T-helper 22 cell (primary cell): Measurements from ENCODE around the gene UGT1A4.

Experiments used
- DNase-seq: peaks from one replicate; pipeline ENCODE4 v3.0.0-alpha.2; 2020; ENCODE audit warnings: low read depth

UGT1A4 gene

GRCh38 chr2:233718552-233718951 lies at the start of gene UGT1A4:
Gene UGT1A4, plus strand, starts transcription at chr2:233718736. Its CDS starts 85 bp downstream, at chr2:233718821.
- DNase-seq = no peak

DNA sequence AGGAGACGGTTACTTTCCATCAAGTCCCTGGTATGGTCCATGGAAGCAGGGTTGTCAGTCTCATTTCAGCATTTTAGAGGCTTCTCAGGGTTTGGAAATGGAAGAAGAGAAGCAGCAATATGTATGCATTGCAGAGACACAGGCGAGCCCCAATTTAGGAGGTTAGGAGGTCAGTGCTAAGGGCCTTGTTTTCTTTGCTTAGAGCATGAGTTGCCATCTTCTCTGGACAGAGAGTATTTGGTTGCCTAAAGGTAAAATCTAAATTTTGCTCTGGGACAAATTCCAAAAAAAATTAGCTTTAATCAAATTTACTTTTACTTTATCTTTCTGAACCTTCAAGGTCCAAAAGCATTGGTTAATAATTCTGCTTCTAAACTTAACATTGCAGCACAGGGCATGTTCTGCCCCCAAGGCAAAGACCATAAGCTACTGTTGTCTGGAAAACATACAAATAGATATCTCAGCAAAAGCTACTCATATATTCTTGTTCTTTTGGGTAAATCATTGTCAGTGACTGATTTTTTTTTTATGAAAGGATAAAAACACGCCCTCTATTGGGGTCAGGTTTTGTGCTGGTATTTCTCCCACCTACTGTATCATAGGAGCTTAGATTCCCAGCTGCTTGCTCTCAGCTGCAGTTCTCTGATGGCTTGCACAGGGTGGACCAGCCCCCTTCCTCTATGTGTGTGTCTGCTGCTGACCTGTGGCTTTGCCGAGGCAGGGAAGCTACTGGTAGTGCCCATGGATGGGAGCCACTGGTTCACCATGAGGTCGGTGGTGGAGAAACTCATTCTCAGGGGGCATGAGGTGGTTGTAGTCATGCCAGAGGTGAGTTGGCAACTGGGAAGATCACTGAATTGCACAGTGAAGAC lies 47.0 kb upstream of the UGT1A4 start, which contains the start of gene UGT1A9:
Gene UGT1A9 (plus strand): TSS at position 609 of the 872 bp plus-strand sequence. CDS start 37 bp downstream, at position 646.
- DNase-seq = no peak

- no peak for DNase-seq
These were observed 45.6 kb upstream of the UGT1A4 start for GRCh38 chr2:233672886-233673285.

GRCh38 chr2:233673896-233674295 lies 44.6 kb upstream of the UGT1A4 start:
- no peak for DNase-seq

GRCh38 chr2:233674314-233674713 lies 44.2 kb upstream of the UGT1A4 start:
- DNase-seq = no peak

DNA sequence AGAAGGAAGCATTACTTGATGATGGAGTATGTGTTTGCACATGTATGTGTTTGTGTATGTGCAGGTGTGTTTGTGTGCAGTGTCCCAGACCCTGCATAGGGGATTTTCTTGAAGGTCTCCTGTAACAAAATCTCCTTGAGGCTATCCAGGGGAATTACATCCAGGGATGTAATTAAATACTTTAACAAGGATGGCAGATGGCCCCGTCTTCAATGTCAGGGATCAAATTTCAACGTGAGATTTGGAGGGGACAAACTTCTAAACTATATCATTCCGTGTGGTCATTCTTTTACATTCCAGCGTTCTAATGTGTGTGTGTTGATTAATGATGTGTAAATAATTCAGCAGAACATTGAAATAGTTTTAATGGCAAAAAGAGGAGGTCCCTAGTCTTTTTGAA lies 43.5 kb upstream of the UGT1A4 start:
- no peak for DNase-seq

DNA sequence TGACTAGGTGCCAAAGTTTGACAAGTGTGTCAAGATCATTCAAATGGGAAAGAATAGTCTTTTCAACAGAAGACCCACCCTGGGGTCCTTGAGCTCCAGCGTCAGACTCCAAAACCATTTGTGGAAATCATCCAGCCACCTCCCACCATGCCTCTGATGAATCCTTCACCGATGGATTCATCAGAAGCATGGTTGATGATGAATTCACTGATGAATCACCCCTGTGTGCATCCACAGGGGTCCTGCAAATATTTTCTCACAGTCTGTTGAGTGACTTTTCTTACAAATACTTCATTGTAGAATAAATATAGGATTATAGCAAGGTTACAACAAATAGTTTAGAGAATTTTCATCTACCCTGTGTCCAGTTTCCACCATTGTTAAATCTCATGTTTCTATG lies 42.5 kb upstream of the UGT1A4 start:
- no peak for DNase-seq

GRCh38 chr2:233679196-233679595 lies 39.3 kb upstream of the UGT1A4 start:
- no peak for DNase-seq

DNA sequence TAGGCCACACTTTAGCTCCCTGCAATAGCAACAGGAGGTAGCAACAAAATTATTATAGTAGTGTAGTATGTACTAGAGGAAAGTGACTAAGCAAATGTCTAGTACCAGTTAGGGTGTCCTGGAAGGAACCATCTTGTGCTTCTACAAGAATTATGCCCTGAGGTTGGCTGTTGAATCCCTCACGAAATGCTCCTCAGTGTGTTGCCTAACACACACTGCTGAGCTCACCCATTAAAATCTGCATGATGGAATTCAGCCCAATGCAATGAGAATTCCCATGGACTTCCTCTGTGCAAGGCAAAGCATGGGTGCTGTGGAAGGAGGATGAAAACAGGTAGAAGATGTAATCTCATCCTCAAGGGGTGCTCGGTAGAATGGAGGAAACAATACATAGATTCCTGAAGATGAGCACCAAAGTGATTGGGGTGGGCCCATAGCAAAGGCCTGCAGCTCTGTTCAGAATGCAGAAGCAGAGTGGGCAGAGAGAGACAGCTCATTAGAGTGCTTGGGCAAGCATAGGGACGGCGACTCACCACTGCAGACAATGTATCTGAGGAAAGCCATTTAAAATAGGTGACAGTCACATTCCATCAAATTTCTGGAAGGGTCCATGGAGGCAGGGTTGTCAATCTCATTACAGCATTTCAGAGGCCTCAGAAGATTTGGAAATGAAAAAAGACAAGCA lies 38.0 kb upstream of the UGT1A4 start:
- no peak for DNase-seq

DNA sequence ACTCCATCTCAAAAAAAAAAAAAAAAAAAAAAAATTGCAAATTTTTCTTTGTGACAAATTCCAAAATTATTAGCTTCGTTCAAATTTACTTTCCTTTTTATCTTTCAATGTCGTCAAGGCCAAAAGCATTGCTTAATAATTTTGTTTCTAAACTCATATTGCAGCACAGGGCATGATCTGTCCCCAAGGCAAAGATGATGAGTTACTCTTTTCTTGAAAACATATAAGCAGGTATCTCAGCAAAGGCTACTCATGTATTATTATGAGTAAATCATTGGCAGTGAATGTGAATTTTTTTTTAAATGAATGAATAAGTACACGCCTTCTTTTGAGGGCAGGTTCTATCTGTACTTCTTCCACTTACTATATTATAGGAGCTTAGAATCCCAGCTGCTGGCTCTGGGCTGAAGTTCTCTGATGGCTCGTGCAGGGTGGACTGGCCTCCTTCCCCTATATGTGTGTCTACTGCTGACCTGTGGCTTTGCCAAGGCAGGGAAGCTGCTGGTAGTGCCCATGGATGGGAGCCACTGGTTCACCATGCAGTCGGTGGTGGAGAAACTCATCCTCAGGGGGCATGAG lies 36.9 kb upstream of the UGT1A4 start, which contains the start of gene UGT1A7:
Gene UGT1A7 (plus strand): TSS at position 381 of the 579 bp plus-strand sequence. CDS start 37 bp downstream, at position 418.
- DNase-seq = no peak

DNA sequence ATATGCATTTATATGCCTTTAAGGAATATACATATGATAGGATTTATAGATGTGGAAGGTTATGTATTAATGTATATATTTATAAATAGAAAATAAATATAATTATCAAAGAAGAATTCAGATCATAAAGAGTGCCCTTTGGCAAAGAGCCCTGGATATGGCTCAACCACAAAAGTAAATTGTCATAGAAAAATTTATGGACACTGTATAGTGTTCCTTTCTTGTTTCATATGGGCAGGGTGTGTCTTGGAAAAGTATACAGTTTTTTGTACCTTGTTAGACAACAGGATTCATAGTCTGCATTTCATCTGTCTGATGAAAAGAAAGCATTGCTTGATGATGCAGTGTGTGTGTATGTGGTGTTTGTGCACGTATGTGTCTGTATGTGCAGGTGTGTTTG lies 33.9 kb upstream of the UGT1A4 start:
- no peak for DNase-seq

GRCh38 chr2:233686928-233687327 lies 31.6 kb upstream of the UGT1A4 start:
- DNase-seq = no peak

DNA sequence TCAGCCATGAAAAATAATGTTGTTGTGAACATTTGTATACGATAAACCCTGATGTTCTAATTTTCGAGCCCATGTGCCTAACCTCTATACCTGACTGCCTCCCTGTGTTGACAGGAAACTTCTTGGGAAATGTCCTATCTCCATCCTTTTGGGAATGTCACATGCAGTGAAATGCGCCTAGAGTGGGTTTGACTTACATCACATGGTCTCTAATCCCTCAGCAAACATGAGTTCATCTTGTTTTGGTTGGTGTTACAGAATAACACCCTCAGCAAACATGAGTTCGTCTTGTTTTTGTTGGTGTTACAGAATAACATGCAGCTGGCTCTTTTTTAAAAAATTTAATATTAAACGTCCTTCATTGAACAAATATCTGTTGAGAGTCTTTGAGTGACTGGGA lies 30.2 kb upstream of the UGT1A4 start:
- DNase-seq = no peak

GRCh38 chr2:233689031-233689430 lies 29.5 kb upstream of the UGT1A4 start:
- DNase-seq = no peak

GRCh38 chr2:233689501-233689900 lies 29.0 kb upstream of the UGT1A4 start:
- DNase-seq = no peak

GRCh38 chr2:233690444-233690843 lies 28.1 kb upstream of the UGT1A4 start:
- DNase-seq = no peak

DNA sequence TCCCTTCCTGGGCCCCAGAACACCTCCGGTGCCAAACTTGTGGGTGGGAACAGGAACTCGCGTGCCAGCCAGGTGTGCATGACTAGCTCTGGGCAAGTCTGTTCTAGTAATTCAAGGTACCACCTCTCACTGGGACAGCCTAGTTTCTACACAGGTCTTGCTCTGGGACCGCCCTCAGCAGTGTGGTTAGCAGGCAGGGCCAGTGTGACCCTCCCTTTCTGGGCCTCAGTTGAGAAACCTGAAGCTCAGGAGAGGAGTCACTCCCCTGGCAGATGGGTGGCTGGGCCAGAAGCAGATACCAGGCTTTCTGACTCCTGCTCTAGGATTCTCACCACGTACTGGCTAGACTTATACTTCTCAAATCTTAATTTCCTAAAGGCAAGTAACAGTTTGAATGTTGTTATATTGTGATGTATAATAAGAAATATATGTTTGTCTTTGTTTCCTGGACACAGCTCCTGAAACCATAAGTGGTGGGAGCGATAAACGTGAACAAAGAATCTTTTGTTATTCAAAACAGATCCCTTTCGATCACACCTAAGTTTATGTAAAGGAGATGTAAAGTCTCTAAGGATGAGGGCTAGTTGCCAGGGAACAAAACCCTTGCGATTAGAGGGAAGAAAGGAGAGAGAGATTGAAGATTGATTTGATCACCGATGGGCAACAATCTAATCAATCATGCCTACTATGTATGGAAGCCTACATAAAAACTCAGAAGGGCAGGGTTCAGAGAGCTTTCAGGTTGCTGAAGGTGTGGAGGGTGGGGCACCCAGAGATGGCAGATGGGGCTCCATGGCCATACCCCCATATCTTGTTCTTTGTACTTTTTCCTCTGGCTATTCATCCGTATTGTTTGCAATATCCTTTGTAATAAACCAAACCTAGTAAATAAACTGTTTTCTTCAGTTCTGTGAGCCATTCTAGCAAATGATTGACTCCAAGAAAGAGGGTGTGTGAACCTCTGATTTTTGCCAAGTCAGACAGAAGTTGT lies 26.8 kb upstream of the UGT1A4 start:
- DNase-seq = no peak

GRCh38 chr2:233692648-233693047 lies 25.9 kb upstream of the UGT1A4 start, which contains the start of gene UGT1A6:
Gene UGT1A6, plus strand, starts transcription at chr2:233692890. Its CDS starts 115 bp downstream, at chr2:233693005.
- no peak for DNase-seq

GRCh38 chr2:233693963-233694362 lies 24.6 kb upstream of the UGT1A4 start:
- no peak for DNase-seq

- DNase-seq = no peak
These were observed 19.8 kb upstream of the UGT1A4 start for GRCh38 chr2:233698740-233699139.

GRCh38 chr2:233699424-233700027 lies 19.0 kb upstream of the UGT1A4 start:
- no peak for DNase-seq
